Measurements from ENCODE around the gene BET1L.
"Not testable (repeated sequence)": the region's sequence is repeated elsewhere in the genome, so short reads cannot be mapped to it uniquely, and the experiment has no call there.

Gene BET1L, protein sequence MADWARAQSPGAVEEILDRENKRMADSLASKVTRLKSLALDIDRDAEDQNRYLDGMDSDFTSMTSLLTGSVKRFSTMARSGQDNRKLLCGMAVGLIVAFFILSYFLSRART

GRCh38 chr11:207208-207862 is at the start of gene BET1L, which contains the start of gene RIC8A:
BET1L (minus strand) TSS chr11:207399; CDS start chr11:207321, 78 bp downstream.
RIC8A (plus strand) TSS chr11:207708; CDS start chr11:208855, 1,147 bp downstream.
- DNase-seq = peak; percentile 97

- no peak for DNase-seq
Observed at GRCh38 chr11:255816-256215, 48.6 kb upstream of the BET1L start.

DNA sequence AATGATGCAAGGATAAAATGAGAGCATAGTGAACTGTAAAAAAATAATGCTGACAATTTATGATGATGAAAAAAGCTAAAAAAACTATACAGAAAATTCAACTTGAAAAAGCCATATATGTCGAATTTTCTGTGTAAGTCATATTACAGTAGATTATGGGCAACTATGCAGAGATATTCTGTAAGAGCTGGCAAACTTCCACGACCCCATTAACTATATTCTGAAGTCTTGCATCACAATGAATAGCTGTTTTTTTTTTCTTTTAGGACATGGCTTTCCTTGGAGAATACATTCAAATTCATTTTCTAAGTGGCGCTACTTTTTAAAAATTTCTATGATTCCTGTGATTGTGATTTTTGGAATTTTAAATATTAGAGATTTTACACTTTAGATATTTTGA is 48.0 kb upstream of the BET1L start:
- DNase-seq = no peak

DNA sequence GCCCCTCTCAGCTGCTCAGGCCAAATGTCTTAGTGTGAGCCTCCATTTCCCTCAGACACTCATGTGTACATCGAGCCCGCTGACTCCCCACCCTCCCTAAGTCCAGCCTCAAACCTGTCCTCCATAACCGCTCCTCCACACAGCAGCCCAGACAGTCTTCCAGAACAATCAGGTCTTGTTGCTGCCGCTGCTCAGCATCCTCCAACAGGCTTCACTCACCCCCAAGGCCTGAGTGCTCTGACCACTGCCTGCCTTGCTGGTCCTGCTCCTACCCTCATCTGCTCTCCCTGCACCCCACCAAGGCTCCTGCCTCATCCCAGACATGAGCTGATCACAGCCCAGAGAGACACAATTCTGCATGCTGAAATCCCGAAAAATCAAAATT is 46.7 kb upstream of the BET1L start:
- DNase-seq = no peak

DNA sequence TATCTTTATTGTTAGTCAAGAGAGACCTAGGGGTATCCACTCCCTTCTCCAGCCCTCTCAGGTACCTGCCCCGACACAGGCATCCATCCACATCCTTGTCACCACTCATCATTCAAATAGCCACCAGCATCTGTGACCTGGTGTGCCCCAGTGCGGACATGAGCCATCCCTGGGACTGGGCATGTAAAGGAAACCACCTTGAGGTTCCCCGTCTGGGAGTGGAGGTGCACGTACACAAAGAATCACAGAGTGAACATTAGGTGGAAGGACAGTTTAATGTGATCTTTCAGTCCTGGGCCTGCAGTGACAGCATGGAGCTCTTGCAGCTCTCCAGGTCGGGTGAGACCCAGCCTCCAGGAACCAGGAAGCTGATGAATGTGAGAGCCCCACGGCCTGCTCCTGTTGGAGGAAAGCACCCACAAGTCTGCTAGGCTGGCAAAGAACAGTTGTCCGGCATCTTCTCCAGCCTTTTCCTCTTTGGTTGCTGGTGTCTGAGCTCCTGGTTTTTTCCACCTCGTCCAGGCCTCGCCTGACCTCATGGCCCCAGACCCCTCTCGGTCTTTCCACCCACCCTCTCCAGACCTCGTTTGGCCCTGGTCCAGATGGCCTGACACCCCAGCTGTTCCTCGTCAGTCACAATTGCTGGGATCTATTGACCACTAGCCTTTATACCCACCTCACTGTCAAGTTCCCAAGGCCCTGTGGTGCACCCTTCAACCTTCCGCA is 46.1 kb upstream of the BET1L start:
- DNase-seq = no peak

- DNase-seq = no peak
Observed at GRCh38 chr11:252666-253065, 45.5 kb upstream of the BET1L start.

DNA sequence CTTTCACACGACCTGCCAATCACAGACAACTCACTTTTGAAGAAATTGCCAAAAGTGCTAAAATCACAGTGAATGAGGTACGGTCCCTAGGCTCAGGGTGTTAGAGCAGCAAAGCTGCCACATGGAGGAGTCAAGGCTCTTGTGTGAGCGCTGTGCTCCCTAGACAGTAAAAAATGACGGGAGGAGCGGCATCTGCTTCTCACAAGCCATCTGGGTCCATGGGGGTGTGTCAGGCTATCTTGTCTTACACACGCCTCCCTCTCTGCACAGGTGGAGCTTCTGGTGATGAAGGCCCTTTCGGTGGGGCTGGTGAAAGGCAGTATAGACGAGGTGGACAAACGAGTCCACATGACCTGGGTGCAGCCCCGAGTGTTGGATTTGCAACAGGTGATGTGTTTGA is 44.4 kb upstream of the BET1L start:
- no peak for DNase-seq

GRCh38 chr11:250740-251299 is 43.6 kb upstream of the BET1L start:
- DNase-seq = no peak

DNA sequence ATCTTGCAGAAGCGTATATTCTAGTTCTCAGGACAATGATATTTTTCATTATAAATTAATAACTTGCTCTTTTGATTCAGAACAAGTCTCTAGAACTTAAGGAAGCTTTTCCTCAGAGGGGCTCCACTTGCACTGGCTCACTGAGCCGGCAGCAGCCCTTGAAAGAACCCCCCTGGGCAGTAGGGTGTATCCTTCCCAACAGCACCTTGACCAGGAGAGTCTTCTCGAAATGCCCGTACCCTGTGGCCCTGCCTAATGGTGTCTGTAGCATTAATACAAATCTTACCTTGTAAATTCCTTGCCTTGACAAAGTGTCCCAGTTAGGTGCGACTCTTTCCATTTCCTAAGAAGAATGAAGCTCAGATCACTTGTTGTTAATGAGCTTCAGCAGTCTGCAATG is 43.1 kb upstream of the BET1L start:
- no peak for DNase-seq

DNA sequence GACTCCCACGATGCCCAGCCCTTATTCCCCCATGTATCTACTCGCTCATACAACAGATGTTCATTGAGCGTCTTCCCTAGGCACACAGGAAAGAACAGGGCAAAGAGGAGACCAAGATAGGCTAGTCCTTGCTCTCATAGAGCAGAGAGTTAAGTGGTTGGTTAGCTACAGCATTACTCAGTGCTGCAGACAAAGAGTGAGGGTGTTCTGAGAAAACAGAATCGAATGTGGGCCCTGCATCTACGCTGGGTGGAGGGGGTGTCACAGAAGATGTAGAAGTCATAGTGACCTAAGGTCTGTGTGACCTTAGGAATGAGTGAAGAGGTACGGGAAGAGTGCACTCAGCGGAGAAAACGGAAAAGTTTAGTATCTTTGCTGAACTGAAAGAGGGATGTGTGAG is 41.9 kb upstream of the BET1L start:
- DNase-seq = no peak

DNA sequence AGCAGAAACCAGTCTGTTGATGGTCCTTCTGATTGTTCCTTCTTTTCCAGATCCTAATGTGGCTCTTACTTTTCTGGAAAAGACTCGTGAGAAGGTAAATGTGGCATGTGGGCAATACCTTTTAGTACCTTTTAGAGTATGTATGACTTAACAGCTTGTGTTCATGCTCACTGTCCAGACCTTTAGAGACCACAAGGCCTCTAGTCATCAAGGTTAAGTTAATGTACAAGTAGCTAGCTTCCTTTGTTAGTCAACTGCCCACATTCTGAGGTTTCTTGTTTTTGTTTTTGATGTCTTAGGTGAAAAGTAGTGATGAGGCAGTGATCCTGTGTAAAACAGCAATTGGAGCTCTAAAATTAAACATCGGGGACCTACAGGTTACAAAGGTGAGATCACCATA is 37.2 kb upstream of the BET1L start:
- no peak for DNase-seq

DNA sequence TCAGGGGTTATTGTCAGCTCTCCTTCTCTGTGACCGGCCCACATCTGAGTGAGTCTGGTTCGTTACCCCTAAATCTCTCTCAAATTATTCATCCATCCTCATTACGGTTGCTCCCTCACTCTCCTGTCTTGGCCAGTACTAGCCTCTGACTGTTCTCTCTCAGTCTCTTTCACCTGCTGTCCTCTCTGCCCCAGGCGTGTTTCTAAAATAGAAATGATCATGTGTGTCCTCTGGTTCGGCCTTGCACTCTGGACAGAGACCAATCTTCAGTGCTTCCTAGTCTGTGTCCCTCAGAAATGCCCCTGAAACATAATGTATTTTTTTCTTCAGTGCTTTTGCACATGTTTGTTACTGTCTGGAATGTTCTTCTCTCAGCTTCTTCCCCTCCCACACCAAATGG is 34.4 kb upstream of the BET1L start:
- no peak for DNase-seq

- DNase-seq = no peak
Observed at GRCh38 chr11:240315-240714, 33.1 kb upstream of the BET1L start.

DNA sequence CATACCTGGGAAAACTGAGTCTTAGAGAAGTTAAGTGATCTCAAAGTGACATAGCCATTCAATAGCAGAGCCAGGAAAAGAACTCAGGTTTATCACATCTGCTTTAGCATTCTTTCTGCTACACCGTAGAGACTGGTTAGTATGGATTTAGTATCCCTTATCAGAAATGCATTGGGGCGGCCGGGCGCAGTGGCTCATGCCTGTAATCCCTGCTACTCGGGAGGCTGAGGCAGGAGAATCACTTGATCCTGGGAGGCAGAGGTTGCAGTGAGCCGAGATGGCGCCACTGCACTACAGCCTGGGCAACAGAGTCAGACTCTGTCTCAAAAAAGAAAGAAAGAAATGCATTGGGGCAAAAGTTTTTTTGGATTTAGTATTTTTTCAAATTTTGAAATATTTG is 31.1 kb upstream of the BET1L start:
- DNase-seq = not testable (repeated sequence)

- DNase-seq = peak; percentile 90
Observed at GRCh38 chr11:236774-237767, 29.9 kb upstream of the BET1L start, which contains the start of gene PSMD13. PSMD13 (plus strand) TSS chr11:236976; CDS start chr11:237050, 74 bp downstream.

- peak; percentile 91 for DNase-seq
Observed at GRCh38 chr11:235997-236773, 29.0 kb upstream of the BET1L start, which contains the start of gene SIRT3. SIRT3 (minus strand) TSS chr11:236342; CDS start chr11:236328, 14 bp downstream.

- no peak for DNase-seq
Observed at GRCh38 chr11:235609-235996, 28.4 kb upstream of the BET1L start.

GRCh38 chr11:235180-235579 is 28.0 kb upstream of the BET1L start:
- DNase-seq = no peak

DNA sequence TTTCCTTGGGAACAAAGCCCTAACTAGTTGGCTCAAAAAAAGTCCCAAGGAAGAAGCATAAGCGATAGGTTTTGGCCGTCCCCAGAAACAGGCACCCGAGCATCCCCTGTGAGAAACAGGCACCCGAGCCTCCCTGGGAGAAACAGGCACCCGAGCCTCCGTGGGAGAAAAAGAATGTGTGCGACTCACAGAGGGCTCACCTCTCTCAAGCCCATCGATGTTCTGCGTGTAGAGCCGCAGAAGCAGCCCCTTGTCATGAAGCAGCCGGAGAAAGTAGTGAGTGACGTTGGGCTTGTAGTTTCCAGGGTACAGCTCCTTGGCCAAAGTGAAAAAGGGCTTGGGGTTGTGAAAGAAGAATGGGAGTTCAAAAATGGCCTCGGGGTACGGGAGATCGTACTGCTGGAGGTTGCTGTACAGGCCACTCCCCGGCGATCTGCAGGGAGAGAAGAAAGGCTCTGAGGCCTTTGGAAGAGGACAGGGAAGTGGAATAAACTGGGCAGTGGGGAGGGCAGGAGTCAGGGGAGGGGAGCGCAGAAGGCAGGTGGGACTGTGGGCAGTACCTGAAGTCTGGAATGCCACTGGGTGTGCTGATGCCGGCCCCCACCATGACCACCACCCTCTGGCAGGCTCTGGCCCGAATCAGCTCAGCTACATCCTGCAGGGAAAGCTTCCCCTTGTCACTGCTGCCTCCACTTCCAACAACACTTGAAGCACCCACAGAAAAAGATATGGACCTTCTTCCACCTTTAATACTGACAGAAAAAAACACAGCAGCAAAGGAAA is 25.8 kb upstream of the BET1L start:
- no peak for DNase-seq

DNA sequence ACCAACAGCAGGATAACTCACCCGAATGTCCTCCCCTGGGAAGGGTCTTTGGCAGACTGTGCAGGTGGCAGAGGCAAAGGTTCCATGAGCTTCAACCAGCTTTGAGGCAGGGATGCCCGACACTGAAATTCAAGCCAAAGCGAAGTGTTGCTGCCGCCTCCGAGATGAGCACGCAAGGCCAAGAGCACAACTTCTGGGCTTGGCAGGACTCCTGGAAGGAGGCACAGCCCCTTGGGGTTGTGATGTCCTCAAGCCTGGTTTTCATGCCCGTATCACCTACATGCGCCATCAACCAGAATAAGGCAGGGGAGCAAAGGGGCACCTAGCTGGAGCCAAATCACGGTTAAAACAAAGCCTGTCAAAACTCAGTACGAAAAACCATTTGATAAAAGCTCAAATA is 23.2 kb upstream of the BET1L start:
- DNase-seq = no peak

- no peak for DNase-seq
Observed at GRCh38 chr11:227824-228379, 20.7 kb upstream of the BET1L start.
